SH-SY5Y (cell line): ENCODE data around the gene TRIM28.

Source experiments
- GATA2 ChIP-seq: IDR thresholded peaks from 2 replicates; pipeline ENCODE4 v1.6.1; 2011; ENCODE audit warnings: mild to moderate bottlenecking, low read depth, low read length
- GATA3 ChIP-seq: IDR thresholded peaks from 2 replicates; pipeline ENCODE4 v1.6.1; 2011; ENCODE audit warnings: low read depth, mild to moderate bottlenecking, low read length, moderate library complexity

Gene TRIM28

GRCh38 chr19:58543826-58544590 is at the start of gene TRIM28:
TSS of gene TRIM28 (plus strand) at chr19:58544064. CDS start at chr19:58544758, 694 bp downstream.
- TF ChIP-seq GATA2 (no peak), GATA3 (no peak)

GRCh38 chr19:58497634-58498170 is 46.2 kb upstream of the TRIM28 start:
- TF ChIP-seq GATA3, result no peak

GRCh38 chr19:58498316-58499020 is 45.4 kb upstream of the TRIM28 start:
- TF ChIP-seq GATA3 (no peak), GATA2 (no peak)

- TF ChIP-seq GATA2 (no peak), GATA3 (no peak)
Observed at GRCh38 chr19:58499021-58499927, 44.6 kb upstream of the TRIM28 start.

- no peak for TF ChIP-seq GATA3
- no peak for TF ChIP-seq GATA2
Observed at GRCh38 chr19:58500242-58500641, 43.6 kb upstream of the TRIM28 start.

- TF ChIP-seq GATA3 (no peak), GATA2 (no peak)
Observed at GRCh38 chr19:58509731-58510083, 34.2 kb upstream of the TRIM28 start.

GRCh38 chr19:58510084-58510862 is 33.6 kb upstream of the TRIM28 start:
- no peak for TF ChIP-seq GATA2
- TF ChIP-seq GATA3, result no peak

GRCh38 chr19:58511353-58512208 is 32.3 kb upstream of the TRIM28 start, which contains the start of gene SLC27A5:
TSS of gene SLC27A5 (minus strand) at chr19:58511992. CDS start at chr19:58511955, 37 bp downstream.
- TF ChIP-seq GATA3 (no peak), GATA2 (no peak)

GRCh38 chr19:58513213-58513693 is 30.6 kb upstream of the TRIM28 start:
- TF ChIP-seq GATA2, result no peak
- no peak for TF ChIP-seq GATA3

GRCh38 chr19:58513694-58514563 is 29.9 kb upstream of the TRIM28 start:
- TF ChIP-seq GATA2 (no peak), GATA3 (no peak)

- TF ChIP-seq GATA2, result no peak
Observed at GRCh38 chr19:58514564-58515022, 29.3 kb upstream of the TRIM28 start.

GRCh38 chr19:58515259-58515658 is 28.6 kb upstream of the TRIM28 start:
- TF ChIP-seq GATA3 (no peak), GATA2 (no peak)
